22Rv1 (cell line): ENCODE results near the gene CLDN18.

Experiments used
- CTCF ChIP-seq: fragments of 450-650 bp; IDR thresholded peaks from 2 replicates; pipeline ENCODE4 v1.5.1; 2017; ENCODE audit warnings: mild to moderate bottlenecking
- ZFX ChIP-seq: fragments of 450-650 bp; IDR thresholded peaks from 2 replicates; pipeline ENCODE4 v1.6.1; 2017; ENCODE audit warnings: antibody characterized with exemption, borderline replicate concordance

- no peak for TF ChIP-seq CTCF
- TF ChIP-seq ZFX, result no peak
These were observed 1.8 kb downstream of the CLDN18 start for GRCh38 chr3:138011722-138012121.
